H1 (cell line): ENCODE measurements around the gene PTBP1. TPM values are rescaled to one million over a fixed set of nuclear protein-coding genes. Genes with fewer than 3 reads are reported as not detected.

Experiments used
- EGR1 ChIP-seq: IDR thresholded peaks from 2 replicates; pipeline ENCODE4 v1.6.1; 2011; ENCODE audit warnings: low read depth, low read length, borderline replicate concordance
- SIRT6 ChIP-seq: IDR thresholded peaks from one replicate; pipeline ENCODE4 v1.7.1; 2012; ENCODE audit warnings: low read length, inconsistent platforms
- TAF7 ChIP-seq: optimal IDR thresholded peaks from 2 replicates; pipeline ENCODE3; 2011; ENCODE audit warnings: low read depth, mild to moderate bottlenecking, inconsistent platforms, low read length, moderate library complexity, borderline replicate concordance
- YY1 ChIP-seq: IDR thresholded peaks from 2 replicates; pipeline ENCODE4 v1.6.1; 2011; ENCODE audit warnings: low read depth, mild to moderate bottlenecking, low read length
- polyA plus RNA-seq, 7 experiments: library from polyadenylated mRNA; depleted of rRNA in 3 of 7; stranded (reverse) in 5 of 7; unstranded in 2 of 7; fragments of >200 nt in 5 of 7; fragments of 200-250 nt in 2 of 7; gene quantifications; 1 replicate in 5 of 7; 2 replicates in 1 of 7; 4 replicates in 1 of 7; pipeline versions ENCODE4 v1.2.1 to v1.2.3, GENCODE V29; 2011 to 2013; ENCODE audit warnings: missing spikeins in 2 of 7, mixed read lengths in 2 of 7
- total RNA-seq: library from RNA; stranded (reverse); fragmentation: NEBNext Ultra II Directional; extraction: Animal tissue kit (Norgen Biotek cat#: 25700); gene quantifications from 2 replicates; pipeline ENCODE4 v1.2.1, GENCODE V29; 2021
- TF ChIP-seq, protein P1 (sequence below): fragments of 300-600 bp; sonication (generic); IDR thresholded peaks from 2 replicates; pipeline ENCODE4 v1.7.1; 2012; ENCODE audit warnings: low read length, moderate library complexity, mild to moderate bottlenecking, inconsistent platforms; ENCODE audit not compliant: insufficient replicate concordance

Gene PTBP1
- total and polyA plus RNA-seq, 2 of the 8 experiments (the other 6 are each of a cell fraction or from before 2014, with no cell fraction given): 528 to 888 TPM

DNA sequence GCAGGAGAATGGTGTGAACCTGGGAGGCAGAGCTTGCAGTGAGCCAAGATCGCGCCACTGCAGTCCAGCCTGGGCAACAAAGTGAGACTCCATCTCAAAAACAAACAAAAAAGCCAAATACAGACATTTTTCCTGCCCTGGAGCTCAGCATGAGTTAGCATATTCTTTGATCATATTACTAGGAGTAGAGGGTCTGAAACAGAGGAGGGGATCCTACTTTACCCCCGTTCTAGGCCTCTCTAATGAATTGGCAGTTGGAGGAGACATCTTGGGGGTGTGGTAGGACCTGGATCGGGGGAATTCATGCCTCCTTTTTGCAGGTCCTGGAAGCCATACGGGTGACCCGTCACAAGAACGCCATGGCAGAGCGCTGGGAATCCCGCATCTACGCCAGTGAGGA lies 34.1 kb upstream of the PTBP1 start (continued):
- TF ChIP-seq, protein P1, sequence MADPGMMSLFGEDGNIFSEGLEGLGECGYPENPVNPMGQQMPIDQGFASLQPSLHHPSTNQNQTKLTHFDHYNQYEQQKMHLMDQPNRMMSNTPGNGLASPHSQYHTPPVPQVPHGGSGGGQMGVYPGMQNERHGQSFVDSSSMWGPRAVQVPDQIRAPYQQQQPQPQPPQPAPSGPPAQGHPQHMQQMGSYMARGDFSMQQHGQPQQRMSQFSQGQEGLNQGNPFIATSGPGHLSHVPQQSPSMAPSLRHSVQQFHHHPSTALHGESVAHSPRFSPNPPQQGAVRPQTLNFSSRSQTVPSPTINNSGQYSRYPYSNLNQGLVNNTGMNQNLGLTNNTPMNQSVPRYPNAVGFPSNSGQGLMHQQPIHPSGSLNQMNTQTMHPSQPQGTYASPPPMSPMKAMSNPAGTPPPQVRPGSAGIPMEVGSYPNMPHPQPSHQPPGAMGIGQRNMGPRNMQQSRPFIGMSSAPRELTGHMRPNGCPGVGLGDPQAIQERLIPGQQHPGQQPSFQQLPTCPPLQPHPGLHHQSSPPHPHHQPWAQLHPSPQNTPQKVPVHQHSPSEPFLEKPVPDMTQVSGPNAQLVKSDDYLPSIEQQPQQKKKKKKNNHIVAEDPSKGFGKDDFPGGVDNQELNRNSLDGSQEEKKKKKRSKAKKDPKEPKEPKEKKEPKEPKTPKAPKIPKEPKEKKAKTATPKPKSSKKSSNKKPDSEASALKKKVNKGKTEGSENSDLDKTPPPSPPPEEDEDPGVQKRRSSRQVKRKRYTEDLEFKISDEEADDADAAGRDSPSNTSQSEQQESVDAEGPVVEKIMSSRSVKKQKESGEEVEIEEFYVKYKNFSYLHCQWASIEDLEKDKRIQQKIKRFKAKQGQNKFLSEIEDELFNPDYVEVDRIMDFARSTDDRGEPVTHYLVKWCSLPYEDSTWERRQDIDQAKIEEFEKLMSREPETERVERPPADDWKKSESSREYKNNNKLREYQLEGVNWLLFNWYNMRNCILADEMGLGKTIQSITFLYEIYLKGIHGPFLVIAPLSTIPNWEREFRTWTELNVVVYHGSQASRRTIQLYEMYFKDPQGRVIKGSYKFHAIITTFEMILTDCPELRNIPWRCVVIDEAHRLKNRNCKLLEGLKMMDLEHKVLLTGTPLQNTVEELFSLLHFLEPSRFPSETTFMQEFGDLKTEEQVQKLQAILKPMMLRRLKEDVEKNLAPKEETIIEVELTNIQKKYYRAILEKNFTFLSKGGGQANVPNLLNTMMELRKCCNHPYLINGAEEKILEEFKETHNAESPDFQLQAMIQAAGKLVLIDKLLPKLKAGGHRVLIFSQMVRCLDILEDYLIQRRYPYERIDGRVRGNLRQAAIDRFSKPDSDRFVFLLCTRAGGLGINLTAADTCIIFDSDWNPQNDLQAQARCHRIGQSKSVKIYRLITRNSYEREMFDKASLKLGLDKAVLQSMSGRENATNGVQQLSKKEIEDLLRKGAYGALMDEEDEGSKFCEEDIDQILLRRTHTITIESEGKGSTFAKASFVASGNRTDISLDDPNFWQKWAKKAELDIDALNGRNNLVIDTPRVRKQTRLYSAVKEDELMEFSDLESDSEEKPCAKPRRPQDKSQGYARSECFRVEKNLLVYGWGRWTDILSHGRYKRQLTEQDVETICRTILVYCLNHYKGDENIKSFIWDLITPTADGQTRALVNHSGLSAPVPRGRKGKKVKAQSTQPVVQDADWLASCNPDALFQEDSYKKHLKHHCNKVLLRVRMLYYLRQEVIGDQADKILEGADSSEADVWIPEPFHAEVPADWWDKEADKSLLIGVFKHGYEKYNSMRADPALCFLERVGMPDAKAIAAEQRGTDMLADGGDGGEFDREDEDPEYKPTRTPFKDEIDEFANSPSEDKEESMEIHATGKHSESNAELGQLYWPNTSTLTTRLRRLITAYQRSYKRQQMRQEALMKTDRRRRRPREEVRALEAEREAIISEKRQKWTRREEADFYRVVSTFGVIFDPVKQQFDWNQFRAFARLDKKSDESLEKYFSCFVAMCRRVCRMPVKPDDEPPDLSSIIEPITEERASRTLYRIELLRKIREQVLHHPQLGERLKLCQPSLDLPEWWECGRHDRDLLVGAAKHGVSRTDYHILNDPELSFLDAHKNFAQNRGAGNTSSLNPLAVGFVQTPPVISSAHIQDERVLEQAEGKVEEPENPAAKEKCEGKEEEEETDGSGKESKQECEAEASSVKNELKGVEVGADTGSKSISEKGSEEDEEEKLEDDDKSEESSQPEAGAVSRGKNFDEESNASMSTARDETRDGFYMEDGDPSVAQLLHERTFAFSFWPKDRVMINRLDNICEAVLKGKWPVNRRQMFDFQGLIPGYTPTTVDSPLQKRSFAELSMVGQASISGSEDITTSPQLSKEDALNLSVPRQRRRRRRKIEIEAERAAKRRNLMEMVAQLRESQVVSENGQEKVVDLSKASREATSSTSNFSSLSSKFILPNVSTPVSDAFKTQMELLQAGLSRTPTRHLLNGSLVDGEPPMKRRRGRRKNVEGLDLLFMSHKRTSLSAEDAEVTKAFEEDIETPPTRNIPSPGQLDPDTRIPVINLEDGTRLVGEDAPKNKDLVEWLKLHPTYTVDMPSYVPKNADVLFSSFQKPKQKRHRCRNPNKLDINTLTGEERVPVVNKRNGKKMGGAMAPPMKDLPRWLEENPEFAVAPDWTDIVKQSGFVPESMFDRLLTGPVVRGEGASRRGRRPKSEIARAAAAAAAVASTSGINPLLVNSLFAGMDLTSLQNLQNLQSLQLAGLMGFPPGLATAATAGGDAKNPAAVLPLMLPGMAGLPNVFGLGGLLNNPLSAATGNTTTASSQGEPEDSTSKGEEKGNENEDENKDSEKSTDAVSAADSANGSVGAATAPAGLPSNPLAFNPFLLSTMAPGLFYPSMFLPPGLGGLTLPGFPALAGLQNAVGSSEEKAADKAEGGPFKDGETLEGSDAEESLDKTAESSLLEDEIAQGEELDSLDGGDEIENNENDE: no peak
- TF ChIP-seq EGR1 (no peak), YY1 (no peak), TAF7 (no peak), SIRT6 (no peak)
